Measurements from ENCODE around the gene SKAP2.

DNA sequence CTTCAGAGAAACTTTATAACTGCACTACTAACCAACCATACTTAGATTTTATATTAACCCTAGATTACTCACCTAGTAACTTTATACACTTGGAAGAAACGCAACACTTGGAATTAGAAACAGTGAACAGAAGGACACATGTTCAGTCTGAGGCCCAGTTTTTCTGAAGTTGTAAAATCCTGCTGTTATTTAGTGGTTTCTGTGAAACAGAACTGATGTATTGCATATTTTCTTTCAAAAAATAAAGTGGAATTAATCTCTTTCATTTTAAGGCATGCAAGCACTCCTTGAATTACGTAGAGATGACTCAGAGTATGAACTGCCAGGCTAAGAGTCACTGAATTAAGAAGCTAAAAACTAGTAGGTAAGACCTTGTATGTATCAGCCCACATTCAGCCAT, 215.8 kb downstream of the SKAP2 start:
- TF ChIP-seq, protein P1, sequence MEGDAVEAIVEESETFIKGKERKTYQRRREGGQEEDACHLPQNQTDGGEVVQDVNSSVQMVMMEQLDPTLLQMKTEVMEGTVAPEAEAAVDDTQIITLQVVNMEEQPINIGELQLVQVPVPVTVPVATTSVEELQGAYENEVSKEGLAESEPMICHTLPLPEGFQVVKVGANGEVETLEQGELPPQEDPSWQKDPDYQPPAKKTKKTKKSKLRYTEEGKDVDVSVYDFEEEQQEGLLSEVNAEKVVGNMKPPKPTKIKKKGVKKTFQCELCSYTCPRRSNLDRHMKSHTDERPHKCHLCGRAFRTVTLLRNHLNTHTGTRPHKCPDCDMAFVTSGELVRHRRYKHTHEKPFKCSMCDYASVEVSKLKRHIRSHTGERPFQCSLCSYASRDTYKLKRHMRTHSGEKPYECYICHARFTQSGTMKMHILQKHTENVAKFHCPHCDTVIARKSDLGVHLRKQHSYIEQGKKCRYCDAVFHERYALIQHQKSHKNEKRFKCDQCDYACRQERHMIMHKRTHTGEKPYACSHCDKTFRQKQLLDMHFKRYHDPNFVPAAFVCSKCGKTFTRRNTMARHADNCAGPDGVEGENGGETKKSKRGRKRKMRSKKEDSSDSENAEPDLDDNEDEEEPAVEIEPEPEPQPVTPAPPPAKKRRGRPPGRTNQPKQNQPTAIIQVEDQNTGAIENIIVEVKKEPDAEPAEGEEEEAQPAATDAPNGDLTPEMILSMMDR (conservative IDR thresholded peaks at IDR 0.05; ENCODE audit: low read depth, low read length) = no peak
- no peak for TF ChIP-seq EZH2 (IDR thresholded peaks at IDR 0.05; ENCODE audit: borderline replicate concordance, low read depth, low read length, poor library complexity, severe bottlenecking)
